Measurements from ENCODE around the gene APCDD1. TPM values are rescaled to one million over a fixed set of nuclear protein-coding genes. Genes with fewer than 3 reads are reported as not detected.

APCDD1 gene
- total and polyA plus RNA-seq, 2 experiments from 2014 or later: 30.8 to 51.2 TPM

DNA sequence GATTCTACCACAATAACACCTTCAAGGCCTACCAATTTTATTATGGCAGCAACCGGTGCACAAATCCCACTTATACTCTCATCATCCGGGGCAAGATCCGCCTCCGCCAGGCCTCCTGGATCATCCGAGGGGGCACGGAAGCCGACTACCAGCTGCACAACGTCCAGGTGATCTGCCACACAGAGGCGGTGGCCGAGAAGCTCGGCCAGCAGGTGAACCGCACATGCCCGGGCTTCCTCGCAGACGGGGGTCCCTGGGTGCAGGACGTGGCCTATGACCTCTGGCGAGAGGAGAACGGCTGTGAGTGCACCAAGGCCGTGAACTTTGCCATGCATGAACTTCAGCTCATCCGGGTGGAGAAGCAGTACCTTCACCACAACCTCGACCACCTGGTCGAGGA lies 17.1 kb downstream of the APCDD1 start:
- H3K27me3 ChIP-seq: no peaks in the 10 kb centered on the region
- DNase-seq (ENCODE audit: low read depth in 1 of 2, low spot score in 1 of 2): no peak
- H3K4me3 ChIP-seq: no peak overlapping the region
- peaks cover 17% of the 10 kb centered on the region for H3K4me1 ChIP-seq (ENCODE audit: low read depth)
- H3K9me3 ChIP-seq (ENCODE audit: low read depth): no peaks in the 10 kb centered on the region
- H3K27ac ChIP-seq: no peak overlapping the region
- no peaks in the 10 kb centered on the region for H3K36me3 ChIP-seq
- TF ChIP-seq CTCF (IDR thresholded peaks at IDR 0.05; ENCODE audit: low read depth, low read length): no peak

GRCh38 chr18:10473132-10473531 lies 18.7 kb downstream of the APCDD1 start:
- Histone ChIP-seq H3K4me1 (ENCODE audit: low read depth) (peaks cover 17% of the 10 kb centered on the region), H3K4me3 (no peak overlapping the region), H3K9me3 (ENCODE audit: low read depth) (no peaks in the 10 kb centered on the region), H3K27ac (no peak overlapping the region), H3K36me3 (no peaks in the 10 kb centered on the region), H3K27me3 (no peaks in the 10 kb centered on the region)
- DNase-seq (ENCODE audit: low read depth in 1 of 2, low spot score in 1 of 2): no peak
- TF ChIP-seq CTCF (IDR thresholded peaks at IDR 0.05; ENCODE audit: low read depth, low read length): no peak

GRCh38 chr18:10474309-10474708 lies 19.9 kb downstream of the APCDD1 start:
- H3K27me3 ChIP-seq: no peaks in the 10 kb centered on the region
- H3K4me3 ChIP-seq: no peak overlapping the region
- no peak for DNase-seq (ENCODE audit: low read depth in 1 of 2, low spot score in 1 of 2)

GRCh38 chr18:10475276-10475653 lies 20.8 kb downstream of the APCDD1 start:
- TF ChIP-seq CTCF (IDR thresholded peaks at IDR 0.05; ENCODE audit: low read depth, low read length): no peak
- Histone ChIP-seq H3K9me3 (ENCODE audit: low read depth) (no peaks in the 10 kb centered on the region), H3K36me3 (no peaks in the 10 kb centered on the region), H3K4me3 (no peak overlapping the region), H3K4me1 (ENCODE audit: low read depth) (peaks cover 5% of the 10 kb centered on the region), H3K27ac (no peak overlapping the region), H3K27me3 (no peaks in the 10 kb centered on the region)
- DNase-seq (ENCODE audit: low read depth in 1 of 2, low spot score in 1 of 2): no peak

More at GRCh38 chr18:10474309-10474708, 19.9 kb downstream of the APCDD1 start:
- Histone ChIP-seq H3K4me1 (ENCODE audit: low read depth) (peaks cover 9% of the 10 kb centered on the region), H3K36me3 (no peaks in the 10 kb centered on the region), H3K27ac (no peak overlapping the region), H3K9me3 (ENCODE audit: low read depth) (no peaks in the 10 kb centered on the region)
- no peak for TF ChIP-seq CTCF (IDR thresholded peaks at IDR 0.05; ENCODE audit: low read depth, low read length)

DNA sequence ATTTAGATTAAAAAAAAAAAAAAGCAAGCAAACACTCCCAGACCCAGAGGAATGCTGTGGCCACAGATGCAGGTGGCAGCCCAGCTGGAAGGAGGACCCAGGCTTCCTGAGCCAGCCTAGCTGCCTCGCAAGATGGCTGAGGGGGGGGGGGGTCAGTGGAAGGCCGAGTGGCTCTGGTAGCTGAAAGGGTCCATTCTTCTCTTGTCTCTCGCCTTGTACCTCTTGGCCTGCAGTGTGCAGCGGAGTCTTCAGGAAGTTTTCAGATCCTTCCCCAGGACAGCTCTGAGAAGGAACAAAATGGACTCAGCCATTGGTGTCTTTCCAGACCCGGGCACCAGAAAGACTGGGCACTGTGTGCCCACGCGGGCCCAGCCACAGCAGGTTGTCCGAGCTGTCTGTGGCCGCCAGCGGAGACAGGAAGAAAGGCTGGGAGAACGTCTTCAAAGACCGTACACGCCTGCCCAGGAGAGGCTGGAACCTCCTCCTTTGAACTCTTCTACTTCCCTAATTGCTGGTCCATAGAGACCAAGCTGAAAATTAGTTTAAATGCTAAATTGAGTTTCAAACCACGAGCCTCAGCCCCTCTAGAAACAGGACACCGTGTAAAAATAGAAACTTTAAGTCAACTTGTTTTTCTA lies 21.3 kb downstream of the APCDD1 start:
- H3K4me3 ChIP-seq: no peak overlapping the region
- H3K27ac ChIP-seq: no peak overlapping the region
- no peak for TF ChIP-seq CTCF (IDR thresholded peaks at IDR 0.05; ENCODE audit: low read depth, low read length)
- H3K27me3 ChIP-seq: no peaks in the 10 kb centered on the region
- H3K9me3 ChIP-seq (ENCODE audit: low read depth): no peaks in the 10 kb centered on the region
- H3K36me3 ChIP-seq: no peaks in the 10 kb centered on the region
- peaks cover 5% of the 10 kb centered on the region for H3K4me1 ChIP-seq (ENCODE audit: low read depth)
- no peak for DNase-seq (ENCODE audit: low read depth in 1 of 2, low spot score in 1 of 2)
